ENCODE data around the gene COL9A3. TPM values are rescaled to one million over a fixed set of nuclear protein-coding genes. Genes with fewer than 3 reads are reported as not detected.
"Not testable (repeated sequence)": the region's sequence is repeated elsewhere in the genome, so short reads cannot be mapped to it uniquely, and the experiment has no call there.

COL9A3 gene
- total RNA-seq, 2 experiments from 2014 or later = not detected

DNA sequence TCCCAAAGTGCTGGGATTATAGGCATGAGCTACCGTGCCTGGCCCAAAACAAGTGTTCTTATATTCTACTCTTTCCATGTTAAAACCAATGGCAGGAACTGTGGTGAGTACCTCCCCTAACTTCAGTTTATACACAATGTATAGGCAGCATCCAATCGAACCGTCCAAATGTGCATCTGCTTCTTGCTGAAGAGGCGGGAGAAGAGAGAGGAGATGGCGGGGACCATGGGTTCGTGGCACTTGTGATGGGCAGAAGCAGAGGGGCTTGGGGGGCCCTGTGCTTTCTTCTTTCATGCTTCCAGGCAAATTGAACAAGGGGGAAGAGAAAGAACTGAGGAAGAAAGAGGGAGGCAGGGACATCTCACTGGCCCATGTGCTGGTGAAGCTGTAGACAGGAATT, 56.0 kb downstream of the COL9A3 start:
- Mint-ChIP-seq H3K9me3 (no peaks in the 10 kb centered on the region), H3K4me1 (ENCODE audit: low read depth) (peaks cover 17% of the 10 kb centered on the region), H3K36me3 (ENCODE audit: low read depth) (no peaks in the 10 kb centered on the region), H3K4me3 (no peak overlapping the region), H3K27me3 (ENCODE audit: low read depth) (no peaks in the 10 kb centered on the region), H3K27ac (no peak overlapping the region)
- CTCF ChIA-PET = interaction anchor here (0.8 to 1.2 kb wide), 2 partner anchors 26 to 30 kb away, joined by 3 to 4 read pairs; no protein-coding TSS in a partner anchor
- intact Hi-C loops (cut with micrococcal nuclease) = loop anchor here (1.0 kb wide), 1 partner anchor 136 kb away; no protein-coding TSS in a partner anchor
- DNase-seq = no peak

DNA sequence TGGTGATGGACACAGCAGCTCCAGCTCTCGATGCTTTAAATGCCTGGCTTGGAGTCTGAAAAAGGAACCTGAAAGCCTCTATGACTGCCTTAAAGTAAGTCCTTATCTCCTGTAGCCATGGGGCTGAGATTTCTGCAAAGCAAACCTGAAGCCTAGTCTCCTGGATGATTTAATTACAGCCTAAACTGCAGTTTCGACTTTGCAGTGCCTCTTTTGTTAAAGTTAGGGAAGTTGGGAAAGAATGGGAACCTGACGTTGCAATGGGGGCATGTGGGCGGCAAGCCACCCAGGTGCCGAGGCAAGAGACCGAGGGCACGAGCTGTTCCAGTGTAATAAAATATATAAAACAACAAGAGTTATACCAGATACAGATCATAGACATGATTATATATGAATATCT, 56.4 kb downstream of the COL9A3 start:
- intact Hi-C loops (cut with micrococcal nuclease) = loop anchor here (1.0 kb wide), 1 partner anchor 136 kb away; no protein-coding TSS in a partner anchor

DNA sequence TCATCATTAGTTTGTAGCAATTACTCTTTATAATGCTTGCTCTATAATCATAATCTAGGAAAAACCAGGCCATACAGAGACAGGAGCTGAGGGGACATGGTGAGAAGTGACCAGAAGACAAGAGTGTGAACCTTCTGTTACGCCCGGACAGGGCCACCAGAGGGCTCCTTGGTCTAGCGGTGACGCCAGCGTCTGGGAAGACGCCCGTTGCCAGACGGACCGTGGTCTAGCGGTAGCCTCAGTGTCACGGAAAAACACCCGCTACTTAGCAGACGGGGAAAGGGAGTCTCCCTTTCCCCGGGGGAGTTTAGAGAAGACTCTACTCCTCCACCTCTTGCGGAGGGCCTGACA, 56.8 kb downstream of the COL9A3 start:
- not testable (repeated sequence) for H3K27me3 Mint-ChIP-seq (ENCODE audit: low read depth); H3K4me3 Mint-ChIP-seq; H3K36me3 Mint-ChIP-seq (ENCODE audit: low read depth); H3K9me3 Mint-ChIP-seq; H3K27ac Mint-ChIP-seq
- DNase-seq = peak; percentile 62
- intact Hi-C loops (cut with micrococcal nuclease) = loop anchor here (1.0 kb wide), 1 partner anchor 136 kb away; no protein-coding TSS in a partner anchor
- CTCF ChIA-PET = interaction anchor here (1.2 kb wide), 1 partner anchor 26 kb away, joined by 4 read pairs; no protein-coding TSS in a partner anchor
- H3K4me1 Mint-ChIP-seq (ENCODE audit: low read depth) = peaks cover 17% of the 10 kb centered on the region

More for the DNA sequence above, 56.4 kb downstream of the COL9A3 start:
- DNase-seq = no peak
- Mint-ChIP-seq H3K9me3 (no peaks in the 10 kb centered on the region), H3K4me3 (no peak overlapping the region), H3K27ac (no peak overlapping the region), H3K36me3 (ENCODE audit: low read depth) (no peaks in the 10 kb centered on the region), H3K27me3 (ENCODE audit: low read depth) (no peaks in the 10 kb centered on the region), H3K4me1 (ENCODE audit: low read depth) (peaks cover 17% of the 10 kb centered on the region)
- CTCF ChIA-PET = interaction anchor here (0.8 to 1.2 kb wide), 2 partner anchors 26 to 29 kb away, joined by 3 to 4 read pairs; no protein-coding TSS in a partner anchor

DNA sequence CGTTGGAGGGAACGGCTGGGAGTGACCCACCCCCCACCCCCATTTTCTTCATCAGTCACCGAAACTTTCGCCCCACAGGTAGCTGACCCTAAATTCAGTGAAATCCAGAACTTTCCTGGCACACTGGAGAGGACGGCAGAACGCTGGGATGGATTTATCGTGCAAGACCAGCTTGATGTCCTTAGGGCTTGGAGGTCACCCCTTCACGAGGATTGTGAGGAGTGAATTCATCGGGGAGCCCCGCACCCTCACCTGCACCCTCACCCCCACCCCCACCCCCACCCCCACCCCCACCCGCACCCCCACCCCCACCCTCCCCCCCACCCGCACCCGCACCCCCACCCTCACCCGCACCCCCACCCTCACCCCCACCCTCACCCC, 58.1 kb downstream of the COL9A3 start:
- Mint-ChIP-seq H3K9me3 (no peaks in the 10 kb centered on the region), H3K4me1 (ENCODE audit: low read depth) (peaks cover 17% of the 10 kb centered on the region), H3K4me3 (no peak overlapping the region), H3K27me3 (ENCODE audit: low read depth) (no peaks in the 10 kb centered on the region), H3K36me3 (ENCODE audit: low read depth) (no peaks in the 10 kb centered on the region), H3K27ac (no peak overlapping the region)
- intact Hi-C loops (cut with micrococcal nuclease) = no loop called here
- CTCF ChIA-PET = interaction anchor here (0.6 to 1.1 kb wide), 3 partner anchors 17 to 46 kb away, joined by 3 to 6 read pairs (median 5); no protein-coding TSS in a partner anchor
- no peak for DNase-seq

DNA sequence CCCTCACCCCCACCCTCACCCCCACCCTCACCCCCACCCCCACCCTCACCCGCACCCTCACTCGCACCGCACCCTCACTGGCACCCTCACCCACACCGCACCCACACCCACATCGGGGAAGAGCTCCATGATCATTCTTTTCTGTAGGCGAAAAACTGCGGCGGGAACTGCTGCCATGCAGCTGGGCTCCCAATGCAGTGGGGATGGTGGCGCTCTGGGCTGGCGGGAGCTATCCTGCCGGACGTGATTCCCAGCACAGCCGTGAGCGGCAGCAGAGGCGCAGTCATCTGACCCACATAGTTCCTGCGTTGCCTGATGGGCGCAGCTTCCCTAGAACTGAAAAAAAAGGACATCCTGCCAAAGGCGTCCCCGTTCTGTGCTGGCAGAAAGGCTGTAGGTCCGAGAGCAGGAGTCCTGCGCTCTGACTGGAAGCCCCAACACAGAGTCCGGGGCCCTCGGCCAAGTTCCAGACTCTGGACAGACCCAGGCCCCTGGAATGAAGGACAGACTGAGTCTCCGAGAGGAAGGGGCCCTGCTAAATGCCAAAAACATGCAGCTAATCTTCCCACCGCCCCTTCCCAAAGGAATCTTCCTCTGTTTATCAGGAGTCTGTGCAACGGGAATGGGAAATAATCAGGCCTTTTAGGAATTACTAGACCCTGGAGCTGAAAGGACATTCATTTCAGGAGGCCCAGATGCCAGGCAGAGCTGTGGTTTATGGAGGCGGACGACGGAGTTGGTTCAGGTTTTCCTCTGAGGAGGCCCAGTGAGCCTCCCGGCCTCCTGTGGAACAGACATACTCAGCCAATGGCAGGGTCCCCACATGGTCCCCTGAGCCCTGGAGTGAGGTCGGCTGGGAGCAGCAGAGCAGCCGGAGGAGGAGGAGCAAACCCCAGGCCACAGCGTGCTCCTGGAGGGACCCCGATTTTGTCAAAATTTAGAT, 58.8 kb downstream of the COL9A3 start:
- Mint-ChIP-seq H3K36me3 (ENCODE audit: low read depth) (no peaks in the 10 kb centered on the region), H3K4me1 (ENCODE audit: low read depth) (peaks cover 17% of the 10 kb centered on the region), H3K27ac (no peak overlapping the region), H3K4me3 (no peak overlapping the region), H3K9me3 (no peaks in the 10 kb centered on the region), H3K27me3 (ENCODE audit: low read depth) (no peaks in the 10 kb centered on the region)
- intact Hi-C loops (cut with micrococcal nuclease) = no loop called here
- peak; percentile 23 for DNase-seq
- CTCF ChIA-PET = interaction anchor here (0.6 to 1.4 kb wide), 4 partner anchors 16 to 133 kb away, joined by 3 to 6 read pairs (median 4); no protein-coding TSS in a partner anchor

DNA sequence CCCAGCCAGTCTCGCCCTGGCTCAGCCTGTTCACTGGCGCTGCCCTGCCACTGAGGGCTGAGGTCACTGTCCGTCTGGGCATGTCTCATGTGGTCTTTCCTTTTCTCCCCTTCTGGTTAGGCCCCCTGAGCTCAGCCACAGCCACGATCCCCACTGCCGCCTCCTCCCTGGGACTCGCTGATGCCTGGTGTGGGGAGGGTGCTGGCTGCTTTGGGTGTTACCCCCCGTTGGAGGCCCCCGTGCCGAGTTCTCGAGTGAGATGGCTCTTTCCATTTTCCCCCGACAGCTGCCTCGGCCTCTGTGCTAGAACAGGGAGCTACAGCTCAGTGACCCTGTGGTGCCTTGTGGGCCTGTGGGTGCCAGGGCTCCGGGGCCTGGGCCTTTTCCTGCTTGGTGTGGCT, 59.7 kb downstream of the COL9A3 start:
- CTCF ChIA-PET = interaction anchor here (1.0 to 1.4 kb wide), 2 partner anchors 22 to 133 kb away, joined by 3 to 4 read pairs; no protein-coding TSS in a partner anchor
- no peak overlapping the region for H3K27ac Mint-ChIP-seq
- intact Hi-C loops (cut with micrococcal nuclease) = no loop called here
- peaks cover 2% of the 10 kb centered on the region for H3K36me3 Mint-ChIP-seq (ENCODE audit: low read depth)
- peaks cover 17% of the 10 kb centered on the region for H3K4me1 Mint-ChIP-seq (ENCODE audit: low read depth)
- no peaks in the 10 kb centered on the region for H3K27me3 Mint-ChIP-seq (ENCODE audit: low read depth)
- no peak for DNase-seq
- no peaks in the 10 kb centered on the region for H3K9me3 Mint-ChIP-seq
- H3K4me3 Mint-ChIP-seq = no peak overlapping the region

DNA sequence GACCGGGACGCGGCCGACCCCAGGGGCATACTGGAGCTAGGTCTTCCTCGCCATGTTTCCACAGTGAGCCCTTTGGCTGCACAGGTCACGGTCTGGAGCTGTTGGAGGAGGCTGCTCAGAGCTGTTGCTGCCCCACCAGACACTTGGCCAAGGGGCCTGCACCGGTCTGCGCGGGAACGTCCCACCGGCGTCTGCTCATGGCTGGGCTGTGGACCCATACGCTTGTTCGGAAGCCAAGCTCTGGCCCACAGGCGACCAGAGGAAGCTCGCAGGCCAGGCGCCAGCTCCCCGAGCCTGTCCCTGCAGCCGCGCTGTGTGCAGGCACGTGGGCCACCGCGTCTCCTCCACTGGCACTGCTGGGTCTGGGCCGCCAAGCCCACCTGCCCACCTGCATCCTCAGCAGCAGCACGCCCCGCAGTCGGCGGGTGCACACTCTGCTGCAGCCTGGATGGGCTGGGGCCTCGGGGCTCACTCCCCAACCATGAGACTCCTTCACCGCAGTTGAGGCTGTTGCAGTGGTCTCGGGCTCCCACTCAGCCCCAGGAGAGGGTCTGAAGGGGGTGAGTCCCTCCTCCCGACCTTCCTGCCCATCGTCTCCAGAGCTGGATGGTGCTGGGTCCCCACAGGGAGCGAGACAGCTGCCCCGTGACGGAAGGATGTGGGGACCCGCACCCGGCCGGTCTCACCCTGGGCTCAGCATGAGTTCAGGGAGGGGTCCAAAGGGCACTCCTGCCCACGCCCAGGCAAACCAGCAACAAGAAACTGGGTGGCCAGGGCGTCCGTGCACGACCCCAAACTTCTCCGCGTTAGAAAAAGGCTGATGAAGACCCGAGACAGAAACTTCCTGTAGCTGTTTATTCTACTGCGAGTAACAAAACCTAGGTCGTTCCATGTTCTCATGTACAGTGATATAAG, 60.3 kb downstream of the COL9A3 start:
- H3K4me1 Mint-ChIP-seq (ENCODE audit: low read depth) = peaks cover 17% of the 10 kb centered on the region
- no peak overlapping the region for H3K4me3 Mint-ChIP-seq
- H3K36me3 Mint-ChIP-seq (ENCODE audit: low read depth) = peaks cover 4% of the 10 kb centered on the region
- no peak for DNase-seq
- CTCF ChIA-PET = interaction anchor here (1.0 to 1.4 kb wide), 2 partner anchors 23 to 132 kb away, joined by 3 to 4 read pairs; no protein-coding TSS in a partner anchor
- intact Hi-C loops (cut with micrococcal nuclease) = no loop called here
- H3K27ac Mint-ChIP-seq = no peak overlapping the region
- H3K27me3 Mint-ChIP-seq (ENCODE audit: low read depth) = no peaks in the 10 kb centered on the region
- H3K9me3 Mint-ChIP-seq = no peaks in the 10 kb centered on the region

DNA sequence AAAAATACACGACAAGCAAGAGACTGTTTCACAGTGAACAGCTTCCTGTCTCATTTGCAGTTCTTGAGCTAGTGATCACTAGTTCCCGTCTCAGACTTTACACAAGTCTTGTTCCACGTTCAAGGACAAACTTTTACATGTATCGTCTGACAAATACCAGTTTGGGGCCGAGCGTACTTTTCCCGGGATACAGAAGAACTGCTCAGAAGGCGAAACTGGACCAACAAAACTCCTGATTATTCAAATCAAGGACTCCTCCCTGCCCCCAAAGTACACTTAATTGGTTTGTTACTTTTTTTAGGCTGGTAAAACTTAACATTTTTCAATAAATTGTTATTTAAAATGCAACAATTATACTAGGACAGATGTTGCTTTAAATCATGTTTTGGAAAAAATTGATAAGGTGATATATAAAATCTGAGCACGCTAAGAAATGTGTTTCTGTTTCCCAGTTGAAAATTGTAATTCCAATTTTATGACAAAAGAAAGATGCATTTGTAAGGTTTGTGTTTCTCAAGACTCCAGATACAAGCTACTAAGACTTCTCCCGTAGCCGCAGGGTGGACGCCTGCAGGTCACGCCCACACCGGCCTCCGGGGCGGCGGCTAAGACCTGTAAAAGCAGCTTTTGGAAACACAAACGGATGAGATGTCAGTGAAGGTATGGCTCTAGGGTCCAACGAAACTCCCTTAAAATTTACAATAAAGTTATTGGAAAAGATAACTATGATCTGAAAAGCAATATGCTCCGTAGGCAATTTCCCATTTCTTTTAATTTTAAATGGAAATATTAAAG, 61.6 kb downstream of the COL9A3 start:
- Mint-ChIP-seq H3K36me3 (ENCODE audit: low read depth) (peaks cover 5% of the 10 kb centered on the region), H3K4me3 (no peak overlapping the region), H3K27me3 (ENCODE audit: low read depth) (no peaks in the 10 kb centered on the region), H3K9me3 (no peaks in the 10 kb centered on the region), H3K4me1 (ENCODE audit: low read depth) (peaks cover 15% of the 10 kb centered on the region), H3K27ac (no peak overlapping the region)
- no peak for DNase-seq
- intact Hi-C loops (cut with micrococcal nuclease) = no loop called here
- CTCF ChIA-PET = interaction anchor here (1.0 kb wide), 1 partner anchor 24 kb away, joined by 3 read pairs; no protein-coding TSS in a partner anchor

DNA sequence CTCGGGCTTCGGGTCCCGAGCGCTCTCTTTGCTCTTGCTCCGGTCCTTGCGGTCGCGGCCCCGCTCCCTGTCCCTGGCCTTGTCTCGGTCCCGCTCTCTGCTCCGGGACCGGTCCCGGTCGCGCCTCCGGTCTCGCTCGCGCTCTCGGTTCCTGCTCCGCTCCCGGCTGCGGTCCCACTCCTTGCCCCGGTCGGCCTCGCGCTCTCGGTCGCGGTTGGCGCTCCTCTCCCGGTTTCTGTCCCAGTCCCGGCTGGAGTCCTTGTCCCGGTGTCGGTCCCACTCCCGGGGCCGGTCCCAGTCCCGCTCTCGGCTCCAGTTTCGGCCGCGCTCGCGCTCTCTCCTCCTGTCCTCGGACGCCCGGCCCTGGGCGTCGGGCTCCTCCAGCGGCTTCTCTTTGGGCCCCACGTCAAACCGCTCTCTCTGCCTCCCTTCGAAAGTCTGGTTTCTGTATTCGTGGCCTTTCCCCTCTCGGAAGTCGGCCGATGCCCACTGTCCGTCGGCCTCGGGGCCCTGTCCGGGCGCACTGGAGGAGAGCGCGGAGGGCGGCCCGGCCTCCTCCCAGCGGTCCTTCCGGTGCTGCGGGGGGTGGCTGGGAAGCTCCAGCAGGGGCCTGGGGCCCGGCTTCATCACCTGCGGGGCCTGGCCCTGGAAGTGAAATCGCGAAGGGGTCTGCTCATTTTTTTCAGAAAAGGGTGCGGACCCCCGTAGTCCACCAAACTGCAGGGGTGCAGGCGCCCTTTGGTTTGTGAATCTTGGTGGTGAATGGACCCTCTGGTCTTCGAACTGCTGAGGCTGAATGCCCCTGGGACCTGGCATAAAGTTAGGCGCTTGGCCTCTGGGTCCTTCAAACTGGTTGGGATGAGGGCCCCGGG, 62.7 kb downstream of the COL9A3 start:
- Mint-ChIP-seq H3K36me3 (ENCODE audit: low read depth) (peaks cover 5% of the 10 kb centered on the region), H3K9me3 (no peaks in the 10 kb centered on the region), H3K27ac (no peak overlapping the region), H3K4me1 (ENCODE audit: low read depth) (peaks cover 7% of the 10 kb centered on the region), H3K27me3 (ENCODE audit: low read depth) (no peaks in the 10 kb centered on the region), H3K4me3 (no peak overlapping the region)
- intact Hi-C loops (cut with micrococcal nuclease) = no loop called here
- DNase-seq = no peak
- CTCF ChIA-PET = no interaction called here

DNA sequence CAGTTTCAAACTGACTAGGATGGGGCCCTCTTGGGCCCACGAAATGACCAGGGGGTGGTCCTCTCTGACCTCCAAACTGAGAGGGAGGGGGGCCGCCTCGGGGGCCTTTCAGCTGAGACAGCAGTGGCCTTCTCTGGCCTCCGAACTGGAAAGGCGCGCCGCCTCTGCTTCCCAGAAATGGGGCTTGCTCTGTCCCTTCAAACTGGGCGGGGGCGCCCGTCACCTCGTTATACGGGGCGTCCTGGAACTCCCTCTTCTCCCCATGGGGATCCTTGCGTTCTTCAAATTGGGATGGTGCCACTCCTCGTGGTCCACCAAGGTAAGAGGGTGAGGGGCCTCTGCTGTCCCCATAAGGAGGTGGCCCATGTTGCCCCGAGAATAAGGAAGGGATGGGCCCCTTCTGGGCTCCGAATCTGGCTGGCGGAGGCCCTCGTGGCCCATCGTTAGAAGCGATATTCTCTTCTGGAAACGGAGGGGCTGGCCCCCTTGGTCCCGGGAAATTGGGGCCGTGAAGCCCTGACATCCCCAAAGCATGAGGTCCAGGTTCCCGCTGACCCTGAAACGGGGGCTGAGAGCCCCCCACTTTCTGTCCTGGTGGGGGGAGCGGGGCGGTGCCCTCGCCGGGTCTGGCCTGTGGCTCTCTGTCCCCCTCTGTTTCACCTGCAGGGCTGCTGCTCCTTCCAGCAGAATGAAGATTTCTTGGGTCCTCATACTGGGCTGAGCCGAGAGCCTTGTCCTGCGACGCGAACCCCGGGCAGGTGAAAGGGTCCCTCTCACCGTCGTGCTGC, 63.5 kb downstream of the COL9A3 start:
- H3K4me3 Mint-ChIP-seq = no peak overlapping the region
- peaks cover 5% of the 10 kb centered on the region for H3K36me3 Mint-ChIP-seq (ENCODE audit: low read depth)
- no peaks in the 10 kb centered on the region for H3K9me3 Mint-ChIP-seq
- no peak for DNase-seq
- no peaks in the 10 kb centered on the region for H3K27me3 Mint-ChIP-seq (ENCODE audit: low read depth)
- CTCF ChIA-PET = no interaction called here
- intact Hi-C loops (cut with micrococcal nuclease) = no loop called here
- peaks cover 3% of the 10 kb centered on the region for H3K4me1 Mint-ChIP-seq (ENCODE audit: low read depth)
- no peak overlapping the region for H3K27ac Mint-ChIP-seq
